ENCODE measurements around the gene NYAP2.
A peak's percentile ranks its signal among the peaks of the same experiment; 100 is the strongest.

Gene NYAP2

DNA sequence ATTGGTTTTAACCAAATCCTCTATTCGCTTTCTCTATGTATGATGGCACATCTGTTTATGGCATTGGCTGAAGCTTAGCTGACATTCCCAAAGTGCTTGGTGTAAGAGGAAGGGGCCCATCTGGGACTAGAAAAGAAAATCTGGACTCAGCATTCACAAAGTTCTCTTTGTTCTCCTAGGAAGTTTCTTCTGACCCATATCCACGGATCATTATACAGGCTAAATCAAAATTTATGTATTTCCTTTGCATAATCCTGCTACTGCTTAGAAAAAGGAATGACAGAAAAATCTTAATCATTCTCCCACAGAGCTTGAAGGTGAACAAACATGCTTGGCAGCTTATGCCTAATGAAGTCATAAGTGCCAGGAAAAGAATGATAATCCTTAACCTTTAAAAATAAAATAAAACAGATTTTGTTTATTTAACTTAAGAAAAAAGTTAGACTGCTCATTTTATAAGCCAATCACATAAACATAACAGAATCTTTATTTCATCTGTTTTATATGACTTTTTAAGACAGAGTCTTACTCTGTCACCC lies 88.4 kb downstream of the NYAP2 start:
- peak; percentile 84 for FAIRE-seq

DNA sequence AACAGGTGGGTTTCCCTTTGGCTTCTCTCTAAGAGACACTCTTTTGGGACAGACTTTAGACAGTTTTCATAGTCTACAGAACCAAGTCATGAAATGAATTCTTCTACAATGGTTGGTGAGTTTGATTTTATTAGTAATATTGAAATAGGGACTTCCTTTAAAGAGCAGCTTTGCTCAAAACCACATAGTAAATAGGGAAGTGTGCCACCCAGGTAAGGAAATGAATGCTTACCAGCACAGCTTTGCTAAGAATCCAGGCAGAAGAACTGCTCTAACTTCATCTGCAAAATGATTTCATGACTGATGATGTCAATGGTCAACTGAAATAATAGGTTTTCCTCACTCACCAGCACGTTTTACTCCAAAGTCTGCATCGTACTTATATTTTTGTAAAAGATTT lies 89.2 kb downstream of the NYAP2 start:
- FAIRE-seq: no peak

DNA sequence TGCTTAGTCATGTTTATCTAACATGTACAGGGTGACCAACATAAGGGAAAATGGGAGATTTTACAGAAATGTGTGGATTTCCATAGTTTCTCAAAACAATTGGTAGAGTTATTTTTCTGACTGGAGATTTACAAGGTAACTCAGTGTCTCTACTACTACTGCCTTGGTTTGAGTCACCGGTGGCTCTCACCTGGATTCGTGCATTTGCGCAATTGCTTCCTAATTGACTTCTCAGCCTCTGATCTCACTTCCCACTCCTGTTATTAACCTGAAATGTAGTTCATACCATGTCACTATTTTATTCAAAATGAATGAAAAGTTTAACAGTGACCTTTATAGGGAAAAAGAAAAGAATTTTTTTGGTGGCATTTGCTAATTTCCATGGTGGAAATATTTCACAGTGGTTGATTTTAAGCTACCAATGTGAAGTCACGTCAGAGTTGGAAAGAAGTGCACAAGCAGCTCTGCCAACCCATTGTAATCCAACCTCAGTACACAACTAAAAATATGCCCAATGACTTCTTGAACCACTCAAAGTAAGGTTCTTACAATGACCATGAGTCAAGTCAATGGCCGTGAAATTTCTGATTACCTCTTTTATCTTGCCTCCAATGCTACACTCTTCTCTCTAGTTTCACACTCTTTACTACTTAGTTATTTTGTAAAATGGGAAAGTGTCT lies 94.0 kb downstream of the NYAP2 start:
- no peak for FAIRE-seq

DNA sequence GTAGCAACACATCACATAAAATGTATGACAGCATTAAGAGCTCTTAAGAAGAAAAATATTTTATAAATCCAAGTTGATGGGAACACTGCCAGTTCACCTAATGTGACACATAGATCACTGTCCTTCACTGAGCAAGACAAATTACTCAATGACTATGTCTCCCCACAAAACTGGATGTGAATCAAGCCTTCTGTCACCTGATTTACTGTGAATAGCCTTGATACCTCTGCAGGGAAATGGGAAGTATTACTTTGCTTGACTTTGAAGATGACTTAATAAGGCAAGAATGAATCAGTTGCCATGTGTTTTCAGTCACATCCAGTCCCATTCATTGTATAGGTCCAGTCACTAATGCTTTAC lies 94.6 kb downstream of the NYAP2 start:
- no peak for FAIRE-seq

DNA sequence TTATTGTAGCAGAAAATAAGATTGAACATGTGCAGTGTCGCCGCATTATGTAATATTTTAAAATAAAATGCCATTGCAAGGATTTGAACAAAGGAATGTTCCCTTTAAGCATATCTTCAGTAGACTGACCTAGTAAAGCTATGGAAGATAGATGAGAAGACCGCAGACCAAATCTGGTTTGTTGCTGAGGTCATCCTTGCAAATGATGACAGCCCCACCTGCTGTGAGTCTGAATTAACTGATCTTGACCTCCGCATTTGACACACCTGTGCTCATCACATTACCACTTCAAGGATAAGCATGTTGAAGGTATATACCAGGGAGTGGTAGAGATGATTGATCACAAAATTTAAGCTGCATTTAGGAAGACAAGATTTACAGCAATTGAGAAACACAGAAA lies 96.2 kb downstream of the NYAP2 start:
- FAIRE-seq: no peak

DNA sequence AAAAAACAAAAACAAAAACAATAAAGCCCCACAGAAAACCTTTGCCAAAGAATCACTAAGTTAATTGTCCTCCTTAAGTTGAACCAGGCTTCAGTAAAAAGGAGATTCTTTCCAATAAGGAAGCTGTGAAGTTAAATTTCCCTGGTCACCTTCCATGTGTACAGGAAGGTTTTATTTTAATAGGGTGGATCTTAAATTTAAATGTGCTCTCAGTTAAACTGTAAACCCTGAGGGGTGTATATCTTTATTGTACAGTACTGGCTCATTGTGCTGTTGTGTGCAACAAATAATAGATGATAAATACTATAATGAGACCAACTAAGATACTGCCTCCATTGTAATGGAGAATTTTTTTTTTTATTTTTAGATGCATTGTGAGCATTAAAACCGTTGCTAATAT lies 97.1 kb downstream of the NYAP2 start:
- FAIRE-seq: no peak

DNA sequence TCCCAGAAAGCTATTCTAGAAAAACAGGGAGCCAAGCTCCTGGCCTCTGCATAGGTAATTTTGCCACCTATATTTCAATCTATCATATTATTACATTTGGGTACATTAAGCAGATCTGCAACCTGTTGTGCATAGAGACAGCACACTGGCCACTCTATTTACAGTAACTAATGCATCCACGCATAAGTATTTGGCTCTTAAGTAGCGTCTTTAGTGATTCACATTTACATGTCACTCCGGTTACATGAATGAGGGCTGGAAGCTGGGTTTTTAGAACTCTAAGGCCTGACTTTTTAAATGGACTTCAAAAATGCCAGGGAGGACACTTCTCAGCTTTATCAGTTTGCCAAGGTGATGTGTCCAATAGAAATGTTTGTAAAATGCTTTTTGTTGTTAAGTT lies 97.7 kb downstream of the NYAP2 start:
- FAIRE-seq: no peak

DNA sequence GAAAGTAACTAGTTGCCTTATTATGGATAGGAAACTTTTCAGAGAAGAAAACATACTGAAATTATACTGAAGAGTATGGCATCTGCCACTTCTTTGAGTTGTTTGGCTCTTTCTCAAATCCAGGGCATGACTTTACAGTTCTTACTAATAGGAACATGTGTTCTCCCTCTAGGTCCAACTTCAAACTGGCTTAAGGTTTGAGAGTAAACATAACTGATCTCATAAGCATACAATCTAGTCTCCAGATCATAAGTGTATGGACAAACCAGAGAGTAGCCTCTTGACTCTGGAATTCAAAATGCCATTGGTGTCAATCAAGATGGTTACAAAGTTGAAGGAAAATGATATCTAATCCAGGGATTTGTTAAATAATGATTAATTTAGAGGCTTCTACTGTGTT lies 101.5 kb downstream of the NYAP2 start:
- FAIRE-seq: no peak

DNA sequence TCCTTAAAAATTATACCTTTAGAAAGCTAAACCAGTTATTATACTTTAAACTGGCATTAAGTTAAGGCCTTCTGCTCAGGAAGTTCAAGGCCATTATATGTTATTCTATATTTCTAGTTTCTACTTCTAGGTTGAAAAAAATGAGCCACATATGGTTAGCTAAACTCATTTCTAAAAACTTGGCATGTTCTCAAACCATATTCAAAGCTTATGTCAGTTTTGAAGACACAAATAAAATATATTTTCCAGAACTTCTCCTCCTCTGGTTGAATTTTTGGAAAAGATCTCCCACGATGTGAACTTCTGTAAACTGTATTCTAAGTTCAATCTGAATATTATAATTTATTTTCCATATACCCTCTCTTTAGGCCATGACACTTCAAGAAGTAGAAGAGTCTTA lies 103.5 kb downstream of the NYAP2 start:
- FAIRE-seq: no peak

DNA sequence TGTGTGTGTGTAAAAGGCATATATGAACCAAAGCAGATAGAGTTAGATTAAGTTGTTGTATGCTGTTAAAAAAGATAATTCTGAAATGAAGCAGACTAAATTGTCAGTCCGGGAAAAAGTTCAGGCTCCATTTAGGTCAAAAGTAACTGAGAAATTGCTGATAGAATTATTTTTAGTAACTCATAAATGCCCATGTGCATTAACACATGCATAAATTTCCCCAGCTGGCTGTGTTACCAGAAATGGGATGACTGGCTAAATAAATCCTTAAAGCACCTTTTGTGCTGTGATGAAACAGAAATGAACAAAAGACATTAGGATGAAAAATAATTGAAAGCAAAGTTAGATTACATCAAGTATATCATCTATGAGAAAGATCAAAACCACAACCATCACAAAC lies 111.3 kb downstream of the NYAP2 start:
- FAIRE-seq: no peak

DNA sequence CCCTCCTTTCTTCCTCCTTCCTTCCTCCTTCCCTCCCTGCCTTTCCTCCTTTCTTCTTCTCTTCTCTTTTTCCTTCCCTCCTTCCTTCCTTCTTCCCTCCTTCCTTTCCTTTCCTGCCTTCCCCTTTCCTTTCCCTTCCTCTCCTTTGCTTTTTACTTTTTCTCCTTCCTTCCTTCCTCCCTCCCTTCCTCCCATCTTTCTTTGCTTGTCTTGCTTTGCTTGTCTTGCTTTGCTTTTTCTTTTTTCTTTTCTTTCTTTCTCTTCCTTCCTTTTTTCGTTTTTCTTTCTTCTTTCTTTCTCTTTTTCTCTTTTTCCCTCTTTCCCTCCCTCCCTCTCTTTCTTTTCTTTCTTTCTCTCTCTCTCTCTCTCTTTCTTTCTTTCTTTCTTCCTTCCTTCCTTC lies 113.0 kb downstream of the NYAP2 start:
- FAIRE-seq: no peak

DNA sequence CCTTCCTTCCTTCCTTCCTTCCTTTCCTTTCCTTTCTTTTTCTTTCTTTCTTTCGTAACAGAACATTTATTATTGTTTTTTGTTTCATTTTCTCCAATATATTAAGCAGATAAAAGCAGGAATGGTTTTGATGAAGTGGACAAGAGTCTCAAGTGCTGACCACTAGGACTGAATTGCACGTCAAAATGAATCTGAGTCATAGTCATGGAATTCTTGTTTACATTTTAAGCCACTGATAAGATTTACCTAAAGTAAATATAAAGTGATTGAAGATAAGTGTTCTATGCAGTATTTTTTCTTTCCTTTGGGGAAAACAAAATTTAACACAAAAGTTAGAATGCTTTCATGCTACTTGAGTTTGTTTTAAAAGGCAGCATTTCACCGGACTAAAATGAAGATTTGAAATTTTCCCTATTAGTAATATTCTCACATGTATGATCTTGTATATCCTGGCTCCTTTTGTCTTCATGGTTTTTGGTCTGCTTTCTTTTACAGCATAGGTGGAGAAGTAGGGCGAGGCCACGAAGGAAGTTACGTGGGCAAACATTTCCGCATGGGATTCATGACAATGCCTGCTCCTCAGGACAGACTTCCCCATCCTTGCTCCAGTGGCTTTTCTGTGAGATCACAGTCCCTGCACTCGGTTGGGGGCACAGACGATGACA lies 113.5 kb downstream of the NYAP2 start:
- no peak for FAIRE-seq

DNA sequence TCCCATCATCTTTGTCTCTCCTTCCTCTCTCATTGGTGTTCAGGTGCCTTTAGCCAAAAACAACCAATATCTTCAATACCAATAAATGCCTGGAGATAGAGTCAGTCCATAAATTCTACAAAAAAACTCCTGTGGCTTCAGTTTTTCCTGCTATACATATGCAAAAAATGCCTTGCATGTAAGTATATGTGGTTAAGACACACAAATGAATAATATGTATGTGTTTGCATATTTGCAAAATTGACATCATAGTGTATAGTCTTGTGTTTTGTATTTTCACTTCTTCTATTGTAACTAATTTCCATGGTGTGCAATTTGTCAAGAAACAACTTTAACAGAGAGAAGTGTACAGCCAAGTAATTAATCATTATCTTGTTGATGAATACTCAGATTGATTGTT lies 115.5 kb downstream of the NYAP2 start:
- no peak for FAIRE-seq

DNA sequence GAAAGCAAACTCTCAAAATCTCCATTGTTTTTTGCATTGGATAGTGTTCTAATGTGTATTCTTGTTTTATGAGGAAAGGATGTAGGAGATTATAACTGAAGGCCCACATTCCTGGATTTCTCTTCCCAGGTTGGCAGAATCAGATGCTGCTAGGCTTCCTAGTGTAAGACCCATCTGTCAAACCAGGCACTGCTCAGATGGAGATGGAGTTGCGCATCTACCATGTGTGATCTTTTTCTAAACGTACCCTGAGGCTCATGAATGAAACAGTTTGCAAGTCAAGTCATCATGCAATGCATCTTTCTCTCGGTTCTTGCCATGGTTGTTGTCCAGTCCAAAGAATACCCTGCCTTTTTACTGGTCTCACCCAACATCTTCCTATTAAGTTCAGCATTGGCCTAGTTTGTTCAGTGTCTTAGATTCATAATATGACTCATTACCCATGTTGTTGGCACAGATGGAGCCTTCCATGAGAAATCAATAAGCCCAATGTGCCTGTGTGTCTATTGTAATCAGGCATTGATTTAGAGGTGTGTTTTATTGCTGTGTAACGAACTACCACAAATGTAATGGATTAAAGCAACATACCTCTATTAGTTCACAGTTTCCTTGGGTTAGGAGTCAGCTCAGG lies 127.4 kb downstream of the NYAP2 start:
- no peak for FAIRE-seq

DNA sequence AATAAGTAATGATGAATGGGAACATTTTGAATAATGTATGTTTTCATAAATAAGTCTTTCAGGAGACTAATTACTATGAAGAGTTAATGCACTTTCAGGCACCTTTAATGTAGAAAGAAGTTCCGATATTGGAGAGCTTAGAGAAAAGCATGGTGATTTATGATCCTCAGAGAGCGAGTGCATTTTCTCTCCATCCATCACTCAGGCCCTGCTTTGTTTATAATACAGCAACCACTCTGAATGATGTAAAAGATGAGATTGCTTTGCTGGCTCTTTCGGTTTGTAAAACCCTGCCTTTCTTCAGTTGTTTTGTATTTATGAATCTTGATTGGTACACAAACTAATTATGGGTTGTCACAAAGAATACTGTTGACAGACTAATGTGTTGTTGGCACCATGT lies 132.0 kb downstream of the NYAP2 start:
- no peak for FAIRE-seq

DNA sequence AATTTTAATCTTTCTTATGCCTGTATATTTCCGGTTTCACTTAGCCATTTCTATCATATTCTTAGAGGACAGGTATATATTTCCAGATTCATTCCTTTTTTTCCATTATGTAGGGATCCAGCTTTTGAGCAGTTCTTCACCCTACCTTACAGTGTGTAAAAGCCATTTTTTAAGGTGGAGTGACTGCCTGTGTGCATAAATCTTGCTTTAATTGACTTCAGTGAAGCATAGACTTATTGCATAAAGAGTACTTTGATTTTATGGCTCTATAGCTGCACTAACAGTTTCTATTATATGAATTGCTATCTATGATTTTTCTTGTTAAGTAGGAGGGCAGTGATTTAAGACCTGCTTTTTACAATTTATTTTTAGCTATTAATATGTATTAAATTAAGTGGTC lies 132.6 kb downstream of the NYAP2 start:
- FAIRE-seq: peak; percentile 77

DNA sequence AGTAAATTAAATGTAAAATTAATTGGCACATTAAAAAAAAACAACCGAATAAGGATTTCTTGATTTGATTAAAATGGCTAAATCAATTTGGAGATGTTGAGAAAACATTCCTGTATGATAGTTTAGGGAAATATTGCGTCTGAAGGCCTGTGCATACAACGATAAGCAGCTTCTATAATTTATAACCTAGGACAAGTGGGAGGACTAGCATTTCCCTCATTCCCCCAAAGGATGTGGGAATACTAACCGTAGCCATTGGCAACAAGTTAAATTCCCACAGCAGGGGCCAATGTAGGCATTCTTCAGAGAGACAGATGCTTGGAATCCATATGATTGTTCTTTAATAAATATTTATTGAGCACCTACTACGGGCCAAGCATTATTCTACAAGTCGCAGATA lies 134.5 kb downstream of the NYAP2 start:
- FAIRE-seq: no peak

DNA sequence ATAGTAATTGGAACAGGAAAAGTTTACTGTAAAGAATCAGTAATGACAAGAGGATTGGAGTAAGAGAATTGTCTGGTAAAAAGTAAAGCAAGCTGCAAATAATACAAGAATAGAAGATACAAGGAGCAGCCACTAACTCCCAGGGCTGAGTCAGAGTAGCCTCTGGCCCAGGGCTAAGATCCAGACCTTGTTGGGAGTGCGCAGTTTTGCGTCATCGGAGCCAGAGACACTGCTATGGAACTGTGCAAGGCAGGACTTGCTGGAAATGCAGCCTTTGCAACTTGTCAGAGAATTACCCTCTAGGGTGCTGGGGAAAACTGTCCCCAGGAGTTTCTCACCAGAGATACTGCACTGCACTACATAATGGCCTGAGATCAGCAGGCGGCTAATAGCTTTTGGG lies 135.2 kb downstream of the NYAP2 start:
- FAIRE-seq: no peak

DNA sequence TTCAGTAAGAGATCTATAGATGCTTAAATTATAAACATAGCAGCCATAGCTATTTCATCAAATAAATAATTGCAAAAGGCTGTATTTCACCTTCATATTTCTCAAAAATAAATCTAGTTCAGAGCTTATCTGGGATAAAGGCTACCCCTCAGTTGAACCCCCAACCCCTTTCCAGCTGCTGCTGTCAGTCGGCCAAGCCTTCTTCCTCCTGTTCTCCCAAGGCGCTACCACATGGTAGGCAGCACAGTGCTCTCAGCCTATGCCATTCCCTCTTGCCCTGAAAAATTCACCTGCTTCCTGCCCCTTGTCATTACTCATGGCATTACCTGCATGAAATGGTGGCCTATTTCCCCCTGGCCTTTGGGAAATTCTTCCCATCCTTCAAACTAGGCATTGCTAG lies 136.5 kb downstream of the NYAP2 start:
- no peak for FAIRE-seq

DNA sequence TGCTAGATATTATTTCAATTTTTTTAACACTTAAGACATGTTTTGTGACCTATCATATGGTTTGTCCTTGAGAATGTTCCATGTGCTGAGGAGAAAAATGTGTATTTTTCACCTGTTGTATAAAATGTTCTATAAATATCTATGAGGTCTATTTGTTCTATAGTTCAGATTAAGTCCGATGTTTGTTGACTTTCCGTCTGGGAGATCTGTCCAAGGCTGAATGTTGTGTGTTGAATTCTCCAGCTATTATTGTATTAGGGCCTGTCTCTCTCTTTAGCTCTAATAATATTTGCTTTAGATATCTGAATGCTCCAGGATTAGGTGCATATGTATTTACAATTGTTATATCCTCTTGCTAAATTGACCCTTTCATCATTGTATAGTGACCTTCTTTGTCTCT lies 144.1 kb downstream of the NYAP2 start:
- peak; percentile 17 for FAIRE-seq

DNA sequence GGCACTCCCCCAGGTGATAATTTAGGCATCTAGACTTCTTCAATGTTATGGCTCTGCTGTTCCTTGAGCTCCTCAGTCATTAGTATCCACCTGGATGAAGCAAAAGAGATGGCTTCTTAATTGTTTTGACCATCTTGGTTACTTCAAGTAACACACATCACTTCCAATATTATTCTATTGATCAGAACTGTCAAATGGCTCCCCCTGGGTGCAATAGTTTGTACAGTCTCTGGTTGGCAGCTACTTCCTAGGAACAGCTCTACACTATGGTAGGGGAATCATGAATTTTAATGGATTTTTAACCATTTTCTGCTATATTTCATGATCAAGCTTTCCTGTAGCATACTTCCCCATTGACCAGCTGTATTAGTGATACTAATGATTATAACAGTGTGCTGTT lies 157.0 kb downstream of the NYAP2 start:
- no peak for FAIRE-seq

DNA sequence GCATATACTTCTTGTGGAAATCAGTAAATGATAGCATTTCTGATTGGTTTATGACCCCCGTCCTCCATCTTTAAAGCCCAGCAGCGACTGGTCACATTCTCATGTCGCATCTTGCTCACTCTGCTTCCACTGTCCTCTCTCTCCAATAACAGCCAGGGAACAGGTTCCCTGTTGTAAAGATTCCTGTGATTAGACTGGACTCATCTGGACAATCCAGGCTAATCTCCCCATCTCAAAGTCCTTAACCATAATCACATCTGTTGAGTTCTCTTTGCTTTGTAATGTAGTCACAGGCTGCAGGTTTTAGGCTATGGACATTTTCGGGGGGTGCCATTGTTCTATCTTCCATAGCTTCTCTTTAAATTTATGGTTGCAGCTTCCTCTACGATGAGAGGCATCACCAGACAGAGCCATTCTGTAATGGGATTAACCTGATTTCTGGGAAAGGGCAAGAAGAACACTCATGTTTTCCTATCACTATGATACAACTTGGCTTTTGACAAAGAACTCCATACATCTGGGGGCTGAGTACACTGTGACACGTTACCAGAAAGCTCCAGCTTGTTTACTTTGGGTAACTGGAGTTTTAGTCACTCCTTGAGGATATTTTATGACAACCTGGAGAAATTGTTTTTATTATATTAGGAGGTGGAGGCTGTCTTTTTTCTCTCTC lies 159.0 kb downstream of the NYAP2 start:
- no peak for FAIRE-seq

DNA sequence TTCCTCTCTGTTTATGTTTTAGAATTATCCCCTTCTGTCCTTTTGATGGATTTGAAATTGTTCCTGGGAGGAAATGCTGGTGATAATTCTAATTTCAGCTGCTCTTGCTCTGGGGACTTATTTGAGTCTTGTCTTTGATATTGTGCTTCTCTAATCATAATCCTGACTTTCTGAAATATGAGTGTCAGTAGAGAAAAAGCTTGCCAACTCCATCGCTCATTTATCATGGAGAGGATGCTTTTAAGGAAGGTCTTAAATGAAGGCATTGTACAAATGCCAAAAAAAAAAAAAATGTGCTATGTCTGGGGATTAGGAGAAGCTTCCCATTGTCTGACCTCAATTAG lies 159.5 kb downstream of the NYAP2 start:
- no peak for FAIRE-seq

DNA sequence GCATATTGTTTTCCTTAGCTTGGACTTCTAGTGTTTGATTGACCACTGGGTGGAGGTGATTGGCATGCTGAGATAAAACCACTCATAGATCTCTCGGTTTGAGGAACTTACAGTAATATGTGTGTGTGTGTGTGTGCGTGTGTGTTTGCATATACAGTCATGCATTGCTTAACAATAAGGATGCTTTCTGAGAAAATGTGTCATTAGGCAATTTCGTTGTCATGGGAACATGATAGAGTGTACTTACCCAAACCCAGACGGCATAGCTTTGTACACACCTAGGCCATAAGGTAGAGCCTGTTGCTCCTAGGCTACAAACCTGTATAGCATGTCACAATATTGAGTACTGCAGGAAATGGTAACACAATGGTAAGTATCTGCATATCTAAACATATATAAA lies 167.3 kb downstream of the NYAP2 start:
- FAIRE-seq: peak; percentile 84

Measured in islet of Langerhans (tissue), 1 donor.